ENCODE data around the gene SEPTIN3.

Gene SEPTIN3

DNA sequence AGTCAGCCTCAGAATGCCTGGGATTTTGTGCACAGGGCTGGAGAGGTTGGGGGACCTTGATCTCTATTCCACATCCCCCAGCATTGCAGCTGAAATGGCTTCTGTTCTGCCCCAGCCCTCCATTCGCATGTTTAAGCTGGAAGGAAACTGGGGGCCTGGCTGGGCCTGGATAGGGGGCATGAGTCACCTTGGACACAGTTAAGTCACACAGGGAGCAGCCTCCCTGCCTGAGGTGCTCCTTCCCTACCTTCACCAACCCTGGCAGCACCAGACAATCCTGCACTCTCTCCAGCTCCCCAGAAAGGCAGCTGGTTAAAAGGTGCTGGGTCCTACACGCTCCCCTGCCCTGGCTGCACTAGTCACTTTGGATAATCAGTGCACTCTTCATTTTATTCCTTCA lies 16.5 kb upstream of the SEPTIN3 start:
- DNase-seq: no peak
- no peaks in the 10 kb centered on the region for H3K27me3 Mint-ChIP-seq
- H3K27ac Mint-ChIP-seq: no peak overlapping the region
- H3K36me3 Mint-ChIP-seq (ENCODE audit: low read depth): no peaks in the 10 kb centered on the region
- H3K4me1 Mint-ChIP-seq (ENCODE audit: low read depth): peaks cover 18% of the 10 kb centered on the region
- H3K4me3 Mint-ChIP-seq: no peak overlapping the region
- no peaks in the 10 kb centered on the region for H3K9me3 Mint-ChIP-seq

GRCh38 chr22:41957941-41958556 lies 11.2 kb upstream of the SEPTIN3 start:
- H3K27me3 Mint-ChIP-seq: no peaks in the 10 kb centered on the region
- DNase-seq: no peak
- no peak overlapping the region for H3K27ac Mint-ChIP-seq
- H3K36me3 Mint-ChIP-seq (ENCODE audit: low read depth): no peaks in the 10 kb centered on the region
- no peaks in the 10 kb centered on the region for H3K9me3 Mint-ChIP-seq
- peaks cover 4% of the 10 kb centered on the region for H3K4me1 Mint-ChIP-seq (ENCODE audit: low read depth)
- H3K4me3 Mint-ChIP-seq: no peak overlapping the region

- Mint-ChIP-seq H3K9me3 (no peaks in the 10 kb centered on the region), H3K36me3 (ENCODE audit: low read depth) (no peaks in the 10 kb centered on the region), H3K27ac (no peak overlapping the region), H3K27me3 (no peaks in the 10 kb centered on the region), H3K4me1 (ENCODE audit: low read depth) (peaks cover 5% of the 10 kb centered on the region), H3K4me3 (no peak overlapping the region)
- DNase-seq: no peak
Observed at GRCh38 chr22:41963453-41964111, 5.7 kb upstream of the SEPTIN3 start.

DNA sequence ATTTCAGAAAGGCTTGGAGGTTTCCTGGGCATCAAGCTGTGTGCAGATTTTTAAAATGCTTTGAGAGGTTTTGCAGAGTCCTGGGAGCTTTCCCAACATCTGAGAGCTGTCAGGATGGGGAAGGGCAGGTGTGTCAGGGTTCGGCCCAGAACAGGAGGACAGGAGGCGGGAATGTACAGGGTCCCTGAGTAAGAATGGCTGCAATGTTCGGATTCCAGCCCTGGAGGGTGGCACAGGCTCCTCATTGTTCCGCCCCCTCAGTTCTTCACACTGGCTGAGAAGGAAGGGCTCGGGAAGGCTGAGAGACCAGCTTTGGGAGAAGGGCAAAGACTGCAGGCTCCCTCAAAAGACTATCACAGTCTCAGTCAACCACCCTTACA lies 5.1 kb upstream of the SEPTIN3 start:
- Mint-ChIP-seq H3K27me3 (no peaks in the 10 kb centered on the region), H3K4me1 (ENCODE audit: low read depth) (peaks cover 5% of the 10 kb centered on the region), H3K9me3 (no peaks in the 10 kb centered on the region), H3K4me3 (no peak overlapping the region), H3K36me3 (ENCODE audit: low read depth) (no peaks in the 10 kb centered on the region), H3K27ac (no peak overlapping the region)
- no peak for DNase-seq

- H3K36me3 Mint-ChIP-seq (ENCODE audit: low read depth): no peaks in the 10 kb centered on the region
- H3K27ac Mint-ChIP-seq: no peak overlapping the region
- peaks cover 5% of the 10 kb centered on the region for H3K4me1 Mint-ChIP-seq (ENCODE audit: low read depth)
- no peaks in the 10 kb centered on the region for H3K9me3 Mint-ChIP-seq
- no peaks in the 10 kb centered on the region for H3K27me3 Mint-ChIP-seq
- DNase-seq: no peak
- H3K4me3 Mint-ChIP-seq: no peak overlapping the region
Observed at GRCh38 chr22:41966225-41966606, 3.0 kb upstream of the SEPTIN3 start.

- peaks cover 5% of the 10 kb centered on the region for H3K4me1 Mint-ChIP-seq (ENCODE audit: low read depth)
- H3K9me3 Mint-ChIP-seq: no peaks in the 10 kb centered on the region
- no peaks in the 10 kb centered on the region for H3K36me3 Mint-ChIP-seq (ENCODE audit: low read depth)
- DNase-seq: peak; percentile 49
- peaks cover 5% of the 10 kb centered on the region for H3K27me3 Mint-ChIP-seq
- H3K4me3 Mint-ChIP-seq: no peak overlapping the region
- H3K27ac Mint-ChIP-seq: no peak overlapping the region
Observed at GRCh38 chr22:41966607-41967240, 2.5 kb upstream of the SEPTIN3 start.

- H3K36me3 Mint-ChIP-seq (ENCODE audit: low read depth): no peaks in the 10 kb centered on the region
- no peak overlapping the region for H3K27ac Mint-ChIP-seq
- no peaks in the 10 kb centered on the region for H3K9me3 Mint-ChIP-seq
- H3K4me1 Mint-ChIP-seq (ENCODE audit: low read depth): peaks cover 5% of the 10 kb centered on the region
- no peak for DNase-seq
- H3K4me3 Mint-ChIP-seq: no peak overlapping the region
- peaks cover 18% of the 10 kb centered on the region for H3K27me3 Mint-ChIP-seq
Observed at GRCh38 chr22:41968601-41969000, 642 bp upstream of the SEPTIN3 start.

DNA sequence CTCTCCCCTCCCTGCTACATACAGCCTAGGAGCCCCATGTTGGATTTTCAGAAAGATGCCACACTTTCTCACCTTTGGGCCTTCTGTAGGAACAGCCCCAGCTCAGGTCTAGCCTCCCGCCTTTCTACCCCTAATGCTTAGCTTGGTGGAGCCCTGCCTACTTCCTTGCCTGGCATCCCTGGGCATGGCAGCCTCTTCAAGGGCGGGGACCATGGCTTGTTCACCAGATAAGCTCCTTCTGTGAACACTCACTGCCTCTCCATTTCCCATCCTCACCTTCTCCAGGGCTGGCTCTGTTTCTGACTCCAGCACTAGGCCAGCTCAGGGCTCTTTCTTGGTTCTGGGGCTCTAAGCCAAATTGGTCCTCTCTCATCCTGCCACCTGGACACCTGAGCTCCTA lies 1.4 kb downstream of the SEPTIN3 start:
- Mint-ChIP-seq H3K27me3 (peaks cover 33% of the 10 kb centered on the region), H3K9me3 (no peaks in the 10 kb centered on the region), H3K36me3 (ENCODE audit: low read depth) (no peaks in the 10 kb centered on the region)

GRCh38 chr22:41971431-41971830 lies 2.2 kb downstream of the SEPTIN3 start:
- Mint-ChIP-seq H3K27me3 (peaks cover 41% of the 10 kb centered on the region), H3K4me1 (ENCODE audit: low read depth) (peaks cover 18% of the 10 kb centered on the region), H3K27ac (no peak overlapping the region), H3K36me3 (ENCODE audit: low read depth) (no peaks in the 10 kb centered on the region), H3K4me3 (no peak overlapping the region), H3K9me3 (no peaks in the 10 kb centered on the region)
- no peak for DNase-seq

More for the DNA sequence above, 1.4 kb downstream of the SEPTIN3 start:
- no peak for DNase-seq
- peaks cover 11% of the 10 kb centered on the region for H3K4me1 Mint-ChIP-seq (ENCODE audit: low read depth)
- H3K27ac Mint-ChIP-seq: no peak overlapping the region
- H3K4me3 Mint-ChIP-seq: no peak overlapping the region

GRCh38 chr22:41974691-41975290 lies 5.5 kb downstream of the SEPTIN3 start:
- no peak for DNase-seq
- Mint-ChIP-seq H3K4me3 (peak overlapping the region; percentile 68), H3K9me3 (no peaks in the 10 kb centered on the region), H3K27me3 (peaks cover 62% of the 10 kb centered on the region), H3K4me1 (ENCODE audit: low read depth) (peaks cover 13% of the 10 kb centered on the region), H3K36me3 (ENCODE audit: low read depth) (no peaks in the 10 kb centered on the region), H3K27ac (no peak overlapping the region)

GRCh38 chr22:41975299-41976069 lies 6.2 kb downstream of the SEPTIN3 start:
- Mint-ChIP-seq H3K4me1 (ENCODE audit: low read depth) (peaks cover 13% of the 10 kb centered on the region), H3K27ac (peak overlapping the region; percentile 42), H3K36me3 (ENCODE audit: low read depth) (no peaks in the 10 kb centered on the region), H3K27me3 (peaks cover 62% of the 10 kb centered on the region), H3K4me3 (peak overlapping the region; percentile 68), H3K9me3 (no peaks in the 10 kb centered on the region)
- DNase-seq: no peak

DNA sequence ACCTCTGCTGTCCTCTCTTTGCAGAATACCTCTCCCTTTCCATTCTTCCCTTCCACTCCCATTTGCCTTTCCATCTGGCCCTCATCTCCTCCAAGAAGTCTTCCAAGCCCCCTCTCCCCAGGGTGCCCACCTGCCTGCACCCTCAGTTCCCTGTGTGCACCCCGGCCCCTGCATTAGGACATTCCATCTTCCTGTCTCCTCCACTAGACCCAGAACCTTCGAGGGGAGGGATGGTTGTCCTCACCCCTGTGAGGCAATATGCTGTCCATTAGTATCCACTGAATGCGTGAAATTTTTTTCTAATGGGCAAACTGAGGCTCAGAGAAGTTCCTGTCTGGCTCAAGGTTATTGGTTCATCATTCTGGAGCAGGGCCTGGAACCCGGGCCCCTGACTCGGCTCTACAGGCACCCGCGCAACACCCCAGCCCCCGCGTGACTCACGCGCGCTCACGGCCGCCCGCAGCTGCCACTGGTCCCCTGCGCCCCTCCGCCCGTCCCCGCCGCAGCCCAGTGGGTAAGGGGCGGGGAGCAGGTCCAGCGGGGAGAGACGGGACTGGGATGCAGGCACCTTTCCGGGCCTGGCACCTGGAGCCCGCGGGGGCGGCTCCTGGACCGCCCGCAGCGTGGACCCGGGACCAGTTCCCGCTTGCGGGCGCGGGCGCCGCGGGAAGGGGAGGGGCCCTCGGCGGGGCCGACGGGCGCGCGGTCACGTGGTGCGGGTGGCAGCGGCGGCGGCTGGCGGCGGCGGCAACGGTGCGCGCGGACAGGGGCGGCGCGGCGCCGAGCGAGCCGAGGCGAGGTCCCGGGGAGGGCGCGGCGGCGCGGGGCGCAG lies 7.0 kb downstream of the SEPTIN3 start:
- Mint-ChIP-seq H3K27me3 (peaks cover 61% of the 10 kb centered on the region), H3K9me3 (no peaks in the 10 kb centered on the region), H3K27ac (peak overlapping the region; percentile 42)

GRCh38 chr22:41976961-41977566 lies 7.8 kb downstream of the SEPTIN3 start:
- DNase-seq: peak; percentile 51

More for the DNA sequence above, 7.0 kb downstream of the SEPTIN3 start:
- Mint-ChIP-seq H3K4me3 (peak overlapping the region; percentile 68), H3K4me1 (ENCODE audit: low read depth) (peaks cover 13% of the 10 kb centered on the region), H3K36me3 (ENCODE audit: low read depth) (no peaks in the 10 kb centered on the region)
- DNase-seq: peak; percentile 69

More at GRCh38 chr22:41976961-41977566, 7.8 kb downstream of the SEPTIN3 start:
- no peaks in the 10 kb centered on the region for H3K36me3 Mint-ChIP-seq (ENCODE audit: low read depth)
- H3K27me3 Mint-ChIP-seq: peaks cover 54% of the 10 kb centered on the region
- no peak overlapping the region for H3K27ac Mint-ChIP-seq
- no peaks in the 10 kb centered on the region for H3K9me3 Mint-ChIP-seq
- peaks cover 13% of the 10 kb centered on the region for H3K4me1 Mint-ChIP-seq (ENCODE audit: low read depth)
- H3K4me3 Mint-ChIP-seq: peak overlapping the region; percentile 20

Measured in activated T-cell treated with anti-CD3 and anti-CD28 coated beads, Interleukin-2, amount 50 U/mL, for 24 hours (primary cell).